ENCODE measurements around the gene SCAMP2.
"Not testable (repeated sequence)": the region's sequence is repeated elsewhere in the genome, so short reads cannot be mapped to it uniquely, and the experiment has no call there.

Gene SCAMP2, protein sequence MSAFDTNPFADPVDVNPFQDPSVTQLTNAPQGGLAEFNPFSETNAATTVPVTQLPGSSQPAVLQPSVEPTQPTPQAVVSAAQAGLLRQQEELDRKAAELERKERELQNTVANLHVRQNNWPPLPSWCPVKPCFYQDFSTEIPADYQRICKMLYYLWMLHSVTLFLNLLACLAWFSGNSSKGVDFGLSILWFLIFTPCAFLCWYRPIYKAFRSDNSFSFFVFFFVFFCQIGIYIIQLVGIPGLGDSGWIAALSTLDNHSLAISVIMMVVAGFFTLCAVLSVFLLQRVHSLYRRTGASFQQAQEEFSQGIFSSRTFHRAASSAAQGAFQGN

GRCh38 chr15:74873036-74873755 is at the start of gene SCAMP2:
Gene SCAMP2, minus strand, starts transcription at chr15:74873365. Its CDS starts 110 bp downstream, at chr15:74873255.
- peak; percentile 86 for DNase-seq

GRCh38 chr15:74920456-74920855 is 47.3 kb upstream of the SCAMP2 start:
- no peak for DNase-seq

DNA sequence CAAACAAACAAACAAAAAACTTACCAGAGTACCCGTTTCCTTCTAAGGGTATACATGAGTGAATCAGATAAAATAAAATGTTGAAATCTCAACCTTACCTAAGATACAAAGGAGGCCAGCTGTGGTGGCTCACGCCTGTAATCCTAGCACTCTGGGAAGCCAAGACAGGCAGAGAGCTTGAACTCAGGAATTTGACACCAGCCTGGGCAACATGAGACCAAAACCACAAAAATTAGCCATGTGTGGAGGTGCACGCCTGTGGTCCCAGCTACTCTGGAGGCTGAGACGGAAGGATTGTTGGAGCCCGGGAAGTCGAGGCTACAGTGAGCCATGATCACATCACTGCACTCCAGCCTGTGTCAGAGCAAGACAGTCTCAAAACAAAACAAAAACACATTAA is 44.5 kb upstream of the SCAMP2 start:
- DNase-seq = no peak

DNA sequence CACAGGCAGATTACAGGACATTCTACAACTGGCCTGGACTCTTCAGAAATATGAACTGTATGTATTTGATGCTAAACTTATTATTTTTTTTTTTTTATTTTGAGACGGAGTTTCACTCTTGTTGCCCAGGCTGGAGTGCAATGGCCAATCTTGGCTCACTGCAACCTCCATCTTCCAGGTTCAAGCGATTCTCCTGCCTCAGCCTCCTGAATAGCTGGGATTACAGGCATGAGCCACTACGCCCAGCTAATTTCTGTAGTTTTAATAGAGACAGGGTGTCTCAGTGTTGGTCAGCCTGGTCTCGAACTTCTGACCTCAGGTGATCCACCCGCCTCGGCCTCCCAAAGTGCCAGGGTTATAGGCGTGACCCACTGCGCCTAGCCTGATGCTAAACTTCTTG is 40.6 kb upstream of the SCAMP2 start:
- DNase-seq = not testable (repeated sequence)

DNA sequence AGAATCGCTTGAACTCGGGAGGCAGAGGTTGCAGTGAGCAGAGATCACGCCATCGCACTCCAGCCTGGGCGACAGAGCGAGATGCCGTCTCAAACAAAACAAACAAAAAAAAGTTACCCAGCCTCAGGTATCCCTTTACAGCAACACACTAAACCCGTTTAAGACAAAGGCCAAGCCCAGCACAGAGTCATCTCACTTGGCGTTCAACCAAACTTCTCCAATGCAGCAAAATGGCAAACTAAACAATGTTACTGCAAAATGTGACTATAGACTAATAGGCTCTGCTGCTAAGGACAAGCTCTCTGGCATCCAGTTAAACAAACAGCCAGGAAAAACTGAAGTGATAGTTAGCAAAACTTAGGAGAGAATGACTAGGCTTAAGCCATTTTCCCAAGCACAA is 39.9 kb upstream of the SCAMP2 start:
- no peak for DNase-seq

DNA sequence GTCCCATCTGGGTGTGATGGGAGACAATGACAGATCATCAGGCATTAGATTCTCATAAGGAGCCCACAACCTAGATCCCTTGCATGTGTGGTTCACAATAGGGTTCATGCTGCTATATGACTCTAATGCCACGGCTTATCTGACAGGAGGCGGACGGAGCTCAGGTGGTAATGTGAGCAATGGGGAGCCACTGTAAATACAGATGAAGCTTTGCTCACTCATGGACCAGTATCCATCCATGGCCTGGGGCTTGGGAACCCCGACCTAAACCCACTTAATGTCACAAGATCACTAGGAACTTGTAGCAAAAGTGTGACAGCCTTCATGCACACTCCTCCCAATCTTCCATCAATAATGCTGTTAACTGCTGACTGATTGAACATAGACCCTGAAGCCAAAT is 35.5 kb upstream of the SCAMP2 start:
- no peak for DNase-seq

- no peak for DNase-seq
Observed at GRCh38 chr15:74907163-74907870, 34.2 kb upstream of the SCAMP2 start.

DNA sequence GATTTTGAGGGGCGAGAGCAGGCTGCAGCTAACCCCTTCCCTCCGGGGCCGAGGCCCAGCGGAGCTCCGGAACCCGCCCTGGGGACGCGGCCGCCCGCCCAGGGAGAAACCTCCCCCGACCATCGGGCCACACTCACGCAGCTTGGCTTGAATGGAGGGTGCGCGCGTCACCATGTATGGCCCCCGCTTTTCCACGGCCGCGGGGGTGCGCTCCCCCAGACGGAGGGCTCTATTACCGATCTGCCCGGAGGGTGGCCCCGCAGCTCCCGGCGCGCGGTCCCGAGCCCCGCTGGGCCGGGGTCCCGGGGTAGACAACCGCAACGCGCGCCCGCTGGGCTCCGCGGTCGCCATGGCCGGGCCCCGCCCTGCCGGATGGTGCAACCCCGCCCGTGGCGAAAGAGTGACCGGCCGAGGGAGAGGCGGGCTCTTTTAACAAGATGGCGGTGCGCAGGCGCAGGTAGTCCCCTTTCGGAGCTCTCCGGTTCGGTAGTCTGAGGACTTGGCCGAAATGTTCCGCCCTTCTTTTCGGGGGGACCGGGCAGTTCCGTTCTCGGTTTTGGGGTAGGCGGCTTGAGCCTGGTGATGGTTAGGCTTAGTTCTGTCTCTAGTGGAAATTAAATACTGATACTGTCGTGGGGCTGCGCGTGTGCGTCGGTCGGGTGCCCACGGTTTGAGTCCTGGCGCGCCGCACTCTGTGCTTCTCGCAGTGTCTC is 33.4 kb upstream of the SCAMP2 start, which contains the start of gene FAM219B:
TSS of gene FAM219B (minus strand) at position 402 of the 713 bp plus-strand sequence. CDS start at position 351, 51 bp downstream.
- peak; percentile 61 for DNase-seq

- DNase-seq = peak; percentile 8
Observed at GRCh38 chr15:74906067-74906449, 32.9 kb upstream of the SCAMP2 start.

DNA sequence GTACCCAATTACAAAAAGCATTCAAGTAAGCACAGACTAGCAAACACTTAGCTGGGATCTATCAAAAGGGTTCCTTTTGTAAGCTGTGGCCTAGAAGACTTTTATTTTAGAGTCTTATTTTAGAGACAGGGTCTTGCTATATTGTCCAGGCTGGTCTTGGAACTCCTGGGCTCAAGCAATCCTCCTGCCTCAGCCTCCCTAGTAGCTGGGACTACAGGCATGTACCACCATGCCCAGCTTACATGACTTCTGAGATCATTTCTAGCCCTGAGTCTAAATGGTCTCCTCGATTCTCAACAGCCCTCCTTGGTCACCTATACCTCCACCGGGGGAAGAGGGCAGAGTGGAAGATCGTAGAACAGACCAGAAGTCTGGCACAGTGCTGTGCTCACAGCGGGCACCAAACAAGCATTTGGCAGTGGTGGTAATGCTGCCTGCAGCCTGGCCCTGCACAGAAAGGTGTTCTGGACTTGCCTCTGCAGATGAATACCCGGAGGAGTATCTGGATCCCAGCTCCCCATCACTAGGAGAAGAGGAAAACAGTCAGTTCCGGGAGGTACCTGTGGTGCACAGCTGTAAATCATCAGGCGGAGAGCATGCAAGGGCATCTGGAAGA is 31.1 kb upstream of the SCAMP2 start:
- DNase-seq = no peak

DNA sequence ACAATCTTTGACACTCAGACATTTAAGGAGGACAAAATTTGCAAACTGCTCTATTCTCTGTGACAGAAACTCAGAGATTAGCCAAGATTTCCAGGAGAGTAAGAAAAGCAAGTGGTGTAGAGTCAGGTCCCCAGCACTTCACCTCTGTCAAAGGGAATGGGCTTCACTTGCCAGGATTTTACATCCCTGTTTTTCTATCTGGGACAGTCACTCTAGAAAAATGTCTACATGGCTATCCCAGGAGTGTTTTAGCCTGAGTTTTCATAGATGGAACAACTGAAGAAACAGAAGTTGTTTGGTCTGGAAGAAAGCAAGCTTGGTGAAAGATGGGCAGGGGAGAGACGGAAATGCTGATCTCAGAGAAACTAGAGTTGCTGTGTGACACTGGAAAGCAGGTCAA is 30.5 kb upstream of the SCAMP2 start:
- no peak for DNase-seq

DNA sequence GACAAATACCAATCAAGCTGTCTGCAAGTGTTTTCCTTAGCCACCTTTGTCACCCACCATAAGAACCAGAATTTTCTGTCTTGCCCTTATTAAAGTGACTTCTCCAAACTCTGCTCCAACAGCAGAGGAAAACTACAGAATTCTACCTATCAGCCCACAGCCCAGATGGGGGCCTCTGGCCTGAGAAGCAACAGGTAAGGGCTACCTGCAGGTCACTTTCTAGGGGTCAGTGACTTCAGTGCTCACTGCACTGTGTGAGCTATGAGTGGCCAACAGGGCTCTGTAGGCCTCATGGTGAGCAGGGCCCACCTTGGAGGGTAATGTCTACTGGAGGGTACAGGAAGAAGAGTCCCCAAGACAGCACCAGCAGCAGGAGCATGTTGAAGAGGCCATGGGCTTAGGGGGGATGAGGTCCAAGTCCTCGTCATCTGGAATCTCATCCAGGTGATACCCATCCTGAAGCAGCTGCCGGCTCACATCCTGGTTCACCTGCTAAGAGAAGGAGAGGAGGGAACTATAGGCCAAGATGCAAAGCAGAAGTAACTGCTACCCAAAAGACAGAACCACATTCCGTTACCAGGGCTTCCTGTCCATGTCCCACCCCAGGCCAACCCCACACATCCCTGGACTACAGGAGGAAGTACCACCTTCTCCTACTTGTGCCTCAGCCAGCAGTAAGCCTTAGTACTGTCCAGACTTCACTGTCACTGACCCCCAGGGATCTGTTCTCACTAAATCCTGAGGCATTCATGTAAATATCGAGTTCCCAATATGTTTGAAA is 29.3 kb upstream of the SCAMP2 start:
- DNase-seq = no peak

DNA sequence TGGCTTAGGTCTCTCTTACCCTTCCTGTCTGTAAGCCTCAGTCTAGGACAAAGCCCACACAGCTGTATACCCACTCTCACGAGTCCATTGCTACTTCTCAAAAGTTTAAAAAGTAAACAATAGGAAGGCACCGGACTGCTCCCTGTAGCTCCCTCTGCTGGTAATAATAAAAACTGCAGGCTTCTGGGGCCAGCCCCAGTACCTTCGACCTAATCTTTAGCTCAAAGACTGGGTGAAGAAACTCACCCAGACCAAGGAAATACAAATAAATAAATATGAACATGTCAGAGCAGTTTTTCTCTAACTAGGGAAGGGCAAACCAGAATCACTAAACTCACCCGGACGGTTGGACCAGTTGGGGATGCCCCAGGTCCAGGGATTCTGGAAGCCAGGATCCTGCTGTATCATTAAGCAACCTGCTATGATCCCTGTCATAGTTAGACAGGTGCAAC is 28.5 kb upstream of the SCAMP2 start:
- peak; percentile 56 for DNase-seq

DNA sequence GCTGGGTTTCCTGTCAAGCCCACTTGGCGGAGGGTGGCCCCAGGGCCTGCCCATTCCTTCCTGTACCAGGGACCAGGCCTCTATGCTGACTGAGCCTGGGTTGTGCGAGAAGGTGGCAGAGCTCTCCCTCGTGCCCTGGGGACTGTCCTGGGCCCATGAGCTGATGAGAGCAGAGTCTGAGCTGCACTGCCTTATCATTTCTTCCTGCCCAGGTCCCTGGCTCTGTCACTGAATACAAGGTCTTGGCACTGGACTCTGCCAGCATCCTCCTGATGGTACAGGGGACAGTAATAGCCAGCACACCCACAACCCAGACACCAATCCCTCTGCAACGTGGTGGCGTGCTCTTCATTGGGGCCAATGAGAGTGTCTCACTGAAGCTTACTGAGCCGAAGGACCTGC is 24.1 kb upstream of the SCAMP2 start:
- DNase-seq = no peak

GRCh38 chr15:74896316-74896715 is 23.2 kb upstream of the SCAMP2 start:
- no peak for DNase-seq

DNA sequence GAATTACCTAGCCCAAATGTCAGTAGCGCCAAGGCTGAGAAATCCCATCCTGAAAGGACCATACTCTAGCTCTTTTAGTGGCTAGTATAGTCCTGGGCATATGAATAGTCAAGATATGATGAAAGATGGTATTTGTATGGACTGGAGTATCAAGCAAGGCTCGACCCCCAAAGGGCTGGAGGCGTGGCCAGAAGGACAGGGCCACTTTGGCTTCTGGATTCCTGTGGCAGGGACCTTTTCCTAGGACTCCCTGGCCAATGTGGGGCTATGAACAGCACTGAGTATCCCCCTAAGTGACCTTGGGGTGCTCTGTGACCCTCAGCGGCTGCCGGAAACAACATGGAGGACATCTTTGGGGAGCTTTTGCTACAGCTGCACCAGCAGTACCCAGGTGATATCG is 22.7 kb upstream of the SCAMP2 start:
- no peak for DNase-seq

DNA sequence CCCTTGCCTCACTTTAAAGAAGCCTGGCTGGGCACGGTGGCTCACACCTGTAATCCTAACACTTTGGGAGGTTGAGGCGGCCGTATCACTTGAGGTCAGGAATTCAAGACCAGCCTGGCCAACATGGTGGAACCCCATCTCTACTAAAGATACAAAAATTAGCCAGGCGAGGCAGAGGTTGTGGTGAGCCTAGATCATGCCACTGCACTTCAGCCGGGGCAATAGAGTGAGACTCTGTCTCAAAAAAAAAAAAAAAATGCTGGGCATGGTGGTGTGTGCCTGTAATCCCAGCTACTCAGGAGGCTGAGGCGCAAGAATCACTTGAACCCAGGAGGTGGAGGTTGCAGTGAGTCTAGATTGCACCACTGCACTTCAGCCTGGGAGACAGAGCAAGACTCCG is 21.2 kb upstream of the SCAMP2 start:
- not testable (repeated sequence) for DNase-seq

DNA sequence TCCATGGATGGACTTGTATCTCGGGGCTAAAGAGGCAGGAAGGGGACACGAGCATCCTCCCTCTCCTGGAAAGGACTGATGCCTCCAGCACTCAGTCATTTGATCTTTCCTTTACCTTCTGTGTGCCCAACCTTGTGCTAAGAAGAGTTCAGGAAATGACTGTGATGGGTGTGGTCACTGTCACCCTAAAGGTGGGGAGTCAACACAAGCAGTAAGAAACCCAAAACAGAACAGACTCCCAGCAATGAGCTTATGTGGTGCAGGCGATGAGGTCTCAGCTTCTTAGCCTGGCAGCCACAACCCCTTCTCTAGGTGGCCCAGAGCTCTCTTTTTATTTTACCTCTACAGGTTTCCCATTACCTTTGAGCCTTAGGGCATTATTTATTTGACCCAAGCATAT is 20.5 kb upstream of the SCAMP2 start:
- peak; percentile 25 for DNase-seq

GRCh38 chr15:74892931-74893330 is 19.8 kb upstream of the SCAMP2 start:
- no peak for DNase-seq

DNA sequence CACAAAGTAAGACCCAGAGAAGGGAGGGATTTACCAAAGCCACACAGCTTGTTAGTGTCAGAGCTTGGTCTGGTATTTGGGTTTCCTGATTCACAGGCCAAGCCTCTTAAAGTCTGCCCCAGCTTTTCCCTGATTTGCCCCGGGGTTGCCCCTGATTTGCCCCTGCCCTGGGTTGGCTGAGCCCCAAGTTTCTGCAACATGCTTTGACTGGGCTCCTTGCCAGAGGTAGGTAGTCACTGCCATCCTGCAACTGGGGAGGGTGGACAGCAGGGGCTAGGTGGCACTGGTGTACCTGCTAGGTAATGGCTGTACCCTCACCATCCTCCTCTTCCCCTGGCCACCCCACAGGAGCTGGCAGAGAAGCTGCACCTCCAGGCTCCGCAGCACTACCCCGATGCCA is 19.1 kb upstream of the SCAMP2 start:
- no peak for DNase-seq

DNA sequence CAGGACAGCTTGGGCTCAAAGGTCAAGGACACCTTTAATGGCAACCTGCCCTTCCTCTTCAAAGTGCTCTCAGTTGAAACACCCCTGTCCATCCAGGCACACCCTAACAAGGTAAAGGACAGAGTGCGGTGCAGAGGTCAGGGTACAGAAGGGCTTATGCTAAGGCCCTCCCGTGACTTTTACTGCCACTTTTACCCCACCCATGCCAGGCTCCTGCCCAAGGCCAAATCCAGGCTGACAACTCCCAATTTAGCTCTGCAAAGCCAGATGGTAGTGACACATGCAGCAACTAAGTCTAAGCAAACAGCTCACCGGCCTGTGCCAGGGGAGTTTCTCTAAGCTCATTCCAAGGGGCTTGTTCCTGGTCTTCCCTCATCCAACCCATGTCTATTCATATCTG is 18.3 kb upstream of the SCAMP2 start:
- DNase-seq = no peak

GRCh38 chr15:74890665-74890960 is 17.4 kb upstream of the SCAMP2 start:
- no peak for DNase-seq
